Daoy (cell line): Measurements from ENCODE around the gene LRRC61. TPM values are rescaled to one million over a fixed set of nuclear protein-coding genes. Genes with fewer than 3 reads are reported as not detected.

ENCODE experiments used
- DNase-seq: peaks from one replicate; pipeline ENCODE4 v3.0.0-alpha.2; 2015; ENCODE audit warnings: low read depth
- total RNA-seq: library from RNA; depleted of rRNA; stranded (reverse); fragments of >200 nt; shearing (Covaris generic); gene quantifications from 2 replicates; pipeline ENCODE4 v1.2.3, GENCODE V29; 2014

The LRRC61 gene
- total RNA-seq, 1 experiment from 2014 or later, result 6.3 TPM

DNA sequence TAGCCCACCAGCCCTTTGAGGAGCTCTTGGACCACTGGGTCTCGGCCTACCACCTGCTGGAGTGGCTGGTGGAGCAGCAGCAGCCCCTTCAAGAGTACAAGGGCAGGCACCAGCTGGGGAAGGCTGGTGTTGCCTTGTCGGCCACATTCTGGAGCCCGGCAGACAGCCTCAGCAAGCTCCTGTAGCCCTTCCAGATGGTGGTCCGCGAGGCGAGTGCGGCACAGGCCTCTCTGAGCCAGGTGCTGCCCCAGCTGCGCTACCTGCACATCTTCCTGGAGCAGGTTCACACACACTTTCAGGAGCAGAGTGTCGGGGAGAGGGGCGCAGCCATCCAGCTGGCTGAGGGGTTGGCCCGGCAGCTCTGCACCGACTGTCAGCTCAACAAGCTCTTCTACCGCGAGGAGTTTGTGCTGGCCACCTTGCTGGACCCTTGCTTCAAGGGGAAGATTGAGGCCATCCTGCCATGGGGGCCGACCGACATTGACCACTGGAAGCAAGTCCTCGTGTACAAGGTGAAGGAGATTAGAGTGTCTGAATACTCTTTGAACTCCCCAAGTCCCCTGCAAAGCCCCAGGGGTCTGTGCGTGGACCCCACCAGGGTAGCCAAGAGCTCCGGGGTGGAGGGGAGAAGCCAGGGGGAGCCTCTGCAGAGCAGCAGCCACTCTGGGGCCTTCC, 7.2 kb downstream of the LRRC61 start:
- DNase-seq, result no peak

DNA sequence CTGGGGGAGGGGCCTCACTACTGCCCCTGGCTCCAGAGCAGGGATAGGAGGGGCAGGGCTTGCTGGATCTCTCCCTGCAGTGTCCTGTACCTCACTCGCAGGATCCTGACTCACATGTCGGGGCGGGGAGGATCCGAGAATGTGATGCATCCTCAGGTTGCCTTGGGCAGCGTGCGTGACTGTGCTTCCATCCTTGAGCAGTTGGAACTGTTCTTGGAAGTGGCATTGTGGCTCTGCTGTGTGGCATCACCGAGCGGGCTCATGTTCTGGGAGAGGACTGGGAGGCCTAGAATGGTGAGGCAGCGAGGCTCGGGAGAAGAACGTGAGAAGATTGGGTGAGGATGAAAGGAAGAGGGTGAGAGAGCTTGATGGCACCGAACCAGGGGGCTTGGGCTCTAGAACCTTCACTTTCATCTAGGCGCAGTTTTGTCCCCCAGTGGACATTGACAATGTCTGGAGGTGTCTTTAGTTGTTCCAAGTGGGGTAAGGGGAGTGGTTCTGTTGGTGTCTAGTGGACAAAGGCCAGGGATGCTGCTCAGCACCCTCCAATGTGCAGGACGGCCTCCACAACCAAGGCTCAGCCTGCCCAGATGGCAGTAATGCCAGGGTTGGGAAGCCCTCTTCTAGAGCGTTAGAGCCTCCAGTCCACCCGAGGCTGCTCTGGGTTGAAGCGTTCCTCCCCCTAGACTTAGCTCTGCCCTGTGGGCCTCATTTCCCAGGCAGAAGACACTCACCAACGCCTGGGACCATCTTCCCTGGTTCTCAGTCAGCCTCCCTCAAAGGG, 9.9 kb downstream of the LRRC61 start:
- DNase-seq, result no peak

DNA sequence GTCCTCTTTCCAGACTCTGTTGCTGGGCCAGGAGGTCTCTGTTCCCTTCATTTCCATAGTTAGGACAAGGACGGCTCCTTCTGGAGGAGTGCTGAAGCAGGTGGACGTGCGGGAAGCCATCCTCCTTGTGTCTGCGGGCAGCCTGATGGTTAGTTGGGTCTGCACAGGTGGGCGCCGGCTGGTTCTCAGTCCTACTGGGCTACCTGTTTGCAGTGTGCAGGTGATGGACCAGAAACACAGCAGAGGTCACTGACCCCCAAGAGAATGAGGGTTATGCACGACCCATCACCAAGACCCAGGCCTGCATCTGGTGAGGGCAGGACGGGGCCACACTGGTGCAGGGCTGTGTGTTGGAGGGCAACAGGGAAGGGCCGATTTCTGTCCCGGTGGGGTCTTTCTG, 10.5 kb downstream of the LRRC61 start:
- no peak for DNase-seq

DNA sequence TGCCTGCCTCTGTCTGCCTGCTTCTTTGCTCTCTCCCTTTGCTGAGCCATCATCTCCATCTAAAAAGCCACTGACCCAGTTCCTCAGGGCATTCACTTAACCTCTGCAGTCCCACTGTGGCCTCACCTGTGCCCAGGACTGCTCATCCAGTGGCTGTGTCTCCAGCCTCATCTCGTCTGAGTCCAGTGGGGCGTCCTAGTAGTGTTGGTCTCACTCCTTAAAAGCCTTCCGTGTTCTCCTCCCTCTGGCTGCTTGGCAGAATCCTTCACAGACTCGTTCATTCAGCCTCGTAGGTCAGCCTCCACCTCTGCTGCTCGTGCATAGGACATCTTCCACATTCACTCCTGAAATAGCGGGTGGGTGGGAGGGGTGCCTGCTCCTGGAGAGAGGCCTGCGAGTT, 11.0 kb downstream of the LRRC61 start:
- DNase-seq, result no peak

DNA sequence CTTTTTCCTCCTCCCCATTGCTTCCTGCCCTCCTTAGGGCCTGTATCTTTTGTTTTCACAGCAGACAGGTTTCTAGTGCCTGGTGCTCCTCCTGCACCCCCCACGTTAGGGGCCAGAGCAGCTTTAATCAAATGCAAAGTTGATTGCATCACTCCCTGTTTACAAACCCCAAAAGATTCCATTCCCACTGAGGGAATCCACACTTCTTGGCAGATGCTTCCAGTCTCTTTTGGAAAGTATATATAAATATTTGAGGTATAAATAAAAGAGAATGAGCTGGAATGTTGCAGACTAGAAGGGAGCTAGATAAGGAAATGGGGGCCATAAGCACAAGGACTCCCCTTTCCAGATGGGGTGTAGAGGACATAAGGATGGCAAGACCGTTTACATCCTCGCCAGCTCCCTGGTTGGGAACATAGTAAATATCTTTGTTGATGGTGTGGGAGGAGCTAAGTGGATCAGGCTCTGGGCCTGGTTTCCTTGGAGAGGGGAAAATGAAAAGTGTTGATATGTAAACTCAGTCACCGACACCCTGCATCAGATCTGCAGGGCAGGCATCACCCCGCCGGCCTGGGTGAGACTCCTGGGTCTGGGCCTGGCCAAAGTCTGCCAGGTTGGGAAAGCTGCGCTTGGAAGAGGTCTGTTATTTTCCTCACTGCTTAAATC, 12.1 kb downstream of the LRRC61 start:
- no peak for DNase-seq

- DNase-seq, result no peak
These were observed 12.6 kb downstream of the LRRC61 start for GRCh38 chr7:150335774-150336112.

GRCh38 chr7:150336746-150337145, 13.6 kb downstream of the LRRC61 start:
- DNase-seq, result no peak

DNA sequence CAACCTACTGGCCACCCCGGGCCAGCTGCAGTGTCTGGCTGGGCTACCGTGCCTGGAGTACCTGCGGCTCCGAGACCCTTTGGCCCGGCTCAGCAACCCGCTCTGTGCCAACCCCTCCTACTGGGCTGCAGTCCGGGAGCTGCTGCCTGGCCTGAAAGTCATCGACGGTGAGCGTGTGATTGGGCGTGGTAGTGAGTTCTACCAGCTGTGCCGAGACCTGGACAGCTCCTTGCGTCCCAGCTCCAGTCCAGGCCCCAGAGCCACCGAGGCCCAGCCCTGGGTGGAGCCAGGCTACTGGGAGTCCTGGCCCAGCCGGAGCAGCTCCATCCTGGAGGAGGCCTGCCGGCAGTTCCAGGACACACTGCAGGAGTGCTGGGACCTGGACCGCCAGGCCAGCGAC, 14.0 kb downstream of the LRRC61 start:
- DNase-seq, result no peak

DNA sequence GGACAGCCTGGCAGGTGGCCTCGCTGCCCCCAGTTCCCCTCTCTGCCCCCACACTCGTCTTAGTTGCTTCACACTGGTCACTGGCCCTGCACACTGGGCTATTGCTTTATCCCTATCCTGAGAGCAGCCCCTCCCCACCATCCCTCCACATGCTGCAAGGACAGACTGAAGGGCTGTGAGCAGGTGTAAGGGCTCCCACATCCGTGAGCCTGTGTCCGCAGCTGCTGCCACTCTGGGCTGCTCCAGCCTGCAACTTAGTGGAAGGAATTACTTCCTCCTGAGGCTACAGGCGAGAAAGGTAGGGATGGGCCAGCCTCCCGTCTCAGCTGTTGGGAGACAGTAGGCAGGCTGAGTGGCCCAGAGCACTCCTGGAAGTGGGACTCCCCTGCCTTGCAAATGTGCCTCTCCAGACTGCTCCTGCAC, 14.5 kb downstream of the LRRC61 start:
- no peak for DNase-seq

- no peak for DNase-seq
These were observed 15.1 kb downstream of the LRRC61 start for GRCh38 chr7:150338166-150338829.

DNA sequence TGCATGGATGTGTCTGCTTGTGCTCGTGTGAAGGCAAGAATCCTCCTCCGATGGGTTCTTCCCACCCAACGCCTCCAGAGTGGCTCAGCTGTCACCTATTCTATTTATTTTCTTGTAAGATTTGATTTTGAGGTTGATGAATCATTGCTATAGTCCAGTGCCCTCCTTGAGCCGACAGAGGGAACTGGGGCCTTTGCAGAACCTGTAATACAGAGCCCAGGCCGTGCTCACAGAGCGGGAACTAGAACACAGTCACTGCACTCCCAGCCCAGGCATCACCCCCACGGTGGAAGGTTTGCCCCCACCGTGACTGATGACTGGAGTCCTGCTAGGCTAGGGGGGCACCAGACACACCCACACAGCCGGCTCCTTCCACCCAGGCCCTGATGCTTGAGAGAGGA, 16.3 kb downstream of the LRRC61 start:
- DNase-seq, result peak; percentile 42

DNA sequence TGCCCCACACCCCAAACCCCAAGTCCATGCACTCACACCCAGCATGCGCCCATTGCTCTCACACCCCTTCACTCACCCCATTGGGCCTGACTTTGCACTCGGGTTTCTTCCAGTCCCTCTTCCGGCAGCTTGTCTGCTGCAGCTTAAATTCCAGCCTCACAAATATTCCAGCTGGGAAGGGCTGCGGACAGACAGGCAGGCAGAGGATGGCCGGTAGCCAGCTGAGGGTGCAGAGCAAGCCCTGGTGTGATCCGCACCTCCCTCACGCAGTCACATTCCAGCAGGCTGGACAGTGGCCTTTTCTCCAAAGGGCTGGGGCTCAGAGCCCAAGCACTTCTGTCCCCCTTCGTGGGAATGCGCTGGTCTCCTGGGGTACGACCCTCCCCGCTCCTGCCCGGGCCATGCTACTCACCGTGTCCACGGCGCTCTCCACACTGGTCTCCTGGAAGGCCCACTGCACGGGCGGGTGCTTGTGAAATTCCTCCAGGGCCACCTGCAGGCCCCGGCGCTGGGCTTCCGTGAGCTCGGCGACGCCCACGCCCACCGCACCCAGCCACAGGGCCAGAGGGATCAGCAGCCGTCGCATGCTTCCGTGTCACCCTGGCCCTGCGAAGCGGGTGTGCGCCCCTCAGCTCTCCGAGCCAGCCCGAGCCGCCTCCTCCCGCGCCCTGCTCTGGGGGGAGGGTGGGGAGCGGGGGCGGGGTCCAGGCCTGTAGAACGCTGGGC, 17.0 kb downstream of the LRRC61 start:
- DNase-seq, result peak; percentile 66

- no peak for DNase-seq
These were observed 17.7 kb downstream of the LRRC61 start for GRCh38 chr7:150340875-150341262.

GRCh38 chr7:150341263-150342120, 18.3 kb downstream of the LRRC61 start, which contains the start of gene RARRES2:
RARRES2 (minus strand) TSS chr7:150341629; CDS start chr7:150340609, 1,020 bp downstream.
- DNase-seq, result no peak

DNA sequence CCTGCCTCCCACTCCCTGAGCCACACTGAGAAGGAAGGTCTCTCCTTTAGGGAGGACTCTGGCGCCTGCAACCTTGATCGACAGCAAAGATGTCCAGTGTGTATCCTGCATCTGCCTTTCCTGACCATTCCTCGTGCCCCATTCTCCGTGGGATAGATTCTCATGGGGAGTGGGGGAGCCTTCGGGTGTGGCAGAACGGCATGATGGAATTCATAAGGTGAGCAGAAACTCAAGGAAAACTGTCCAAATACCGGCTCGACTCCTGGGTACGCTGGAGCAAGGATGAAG, 18.9 kb downstream of the LRRC61 start:
- DNase-seq, result no peak

DNA sequence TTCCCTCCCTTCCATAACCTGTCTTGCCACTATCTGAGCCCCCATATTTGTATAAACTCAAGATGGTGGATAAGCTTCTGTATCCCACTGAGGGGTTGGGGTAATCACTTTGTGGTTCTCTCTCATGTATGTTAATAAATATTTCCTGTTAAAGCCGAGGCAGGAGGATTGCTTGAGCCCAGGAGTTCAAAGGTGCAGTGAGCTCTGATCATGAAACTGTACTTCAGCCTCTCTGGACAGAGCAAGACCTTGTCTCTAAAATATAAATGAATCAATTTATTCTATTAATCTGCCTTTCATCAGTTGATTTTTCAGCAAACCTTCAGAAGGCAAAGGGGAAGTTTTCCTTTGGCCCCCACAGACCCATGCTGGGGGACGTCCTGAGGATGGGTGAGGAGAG, 20.1 kb downstream of the LRRC61 start:
- DNase-seq, result no peak

DNA sequence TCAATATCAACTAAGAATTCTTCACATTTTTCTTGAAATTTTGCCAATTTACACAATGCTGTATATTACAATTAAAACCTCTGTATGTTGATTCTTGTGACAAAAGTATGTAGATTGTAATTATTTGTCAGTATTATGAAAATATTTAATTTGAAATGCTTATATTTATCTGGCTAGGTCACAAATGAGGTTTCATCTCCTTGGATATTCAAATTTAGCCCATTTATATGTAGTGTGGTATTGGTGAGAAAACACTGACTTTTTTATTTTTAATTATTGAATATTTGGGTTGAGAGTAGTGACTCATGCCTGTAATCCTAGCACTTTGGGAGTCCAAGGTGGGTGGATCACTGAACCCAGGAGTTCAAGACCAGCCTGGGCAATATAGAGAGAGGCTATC, 21.1 kb downstream of the LRRC61 start:
- DNase-seq, result no peak

- DNase-seq, result no peak
These were observed 21.9 kb downstream of the LRRC61 start for GRCh38 chr7:150345012-150345411.

GRCh38 chr7:150346922-150347321, 23.8 kb downstream of the LRRC61 start:
- DNase-seq, result no peak

DNA sequence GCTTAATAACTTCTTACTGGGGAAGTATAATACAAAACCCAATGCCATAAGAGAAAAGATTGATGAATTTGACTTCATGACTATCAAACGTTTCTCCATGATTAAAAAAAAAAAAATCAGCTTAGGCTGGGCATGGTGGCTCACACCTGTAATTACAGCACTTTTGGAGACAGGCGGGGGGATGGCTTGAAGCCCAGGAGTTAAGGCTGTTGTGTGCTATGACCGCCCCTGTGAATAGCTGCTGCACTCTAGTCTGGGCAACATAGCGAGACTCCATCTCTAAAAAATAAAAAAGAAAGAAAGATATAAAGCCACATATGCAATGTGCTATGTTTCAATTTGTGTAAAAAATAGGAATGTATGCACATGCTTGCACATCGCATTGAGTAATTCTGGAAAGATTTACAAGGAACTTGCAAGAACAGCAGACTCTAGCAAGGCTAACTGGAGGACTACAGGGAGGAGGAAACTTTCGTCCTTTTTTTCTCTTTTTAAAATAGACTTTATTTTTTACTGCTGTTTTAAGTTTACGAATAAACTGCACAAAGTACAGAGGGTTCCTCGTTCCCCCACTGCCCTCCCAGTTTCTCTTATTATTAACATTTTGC, 28.5 kb downstream of the LRRC61 start:
- DNase-seq, result no peak

- no peak for DNase-seq
These were observed 32.5 kb downstream of the LRRC61 start for GRCh38 chr7:150355666-150356059.
